Lung (tissue), 12 donors: Measurements from ENCODE around the gene SNAP23. TPM values are rescaled to one million over a fixed set of nuclear protein-coding genes. Genes with fewer than 3 reads are reported as not detected.
"Not testable (repeated sequence)": the region's sequence is repeated elsewhere in the genome, so short reads cannot be mapped to it uniquely, and the experiment has no call there.

ENCODE experiments used
- ATAC-seq: fragments of 200-7000 bp; cut with Tn5 transposase; one replicate; pipeline ENCODE4 v1.9.1; 2020; ENCODE audit warnings: moderate number of reproducible peaks; ENCODE audit not compliant: insufficient read depth, low FRiP score
- DNase-seq, 3 donors: peaks; one replicate each; pipeline ENCODE4 v3.0.0-alpha.2; 2013 to 2017
- H3K27ac ChIP-seq, 2 donors: one replicate each; pipeline ENCODE4 v1.5.1; 2013; ENCODE audit warnings: mild to moderate bottlenecking in 2 of 2, moderate library complexity in 2 of 2, control low read depth in 1 of 2, inconsistent platforms in 1 of 2, low read depth in 1 of 2, low read length in 1 of 2
- H3K27me3 ChIP-seq, 3 donors: one replicate each; pipeline ENCODE4 v1.5.1; 2013; ENCODE audit warnings: low read length in 2 of 3; ENCODE audit not compliant: control insufficient read depth in 3 of 3, insufficient read depth in 3 of 3
- H3K36me3 ChIP-seq, 4 donors: one replicate each; pipeline ENCODE4 v1.5.1; 2013; ENCODE audit warnings: low read length in 4 of 4, mild to moderate bottlenecking in 1 of 4, moderate library complexity in 1 of 4; ENCODE audit not compliant: control insufficient read depth in 4 of 4, insufficient read depth in 4 of 4
- H3K4me1 ChIP-seq, 5 donors: one replicate each; pipeline ENCODE4 v1.5.1; 2013; ENCODE audit warnings: low read length in 5 of 5, mild to moderate bottlenecking in 2 of 5, moderate library complexity in 1 of 5; ENCODE audit not compliant: control insufficient read depth in 5 of 5, insufficient read depth in 5 of 5
- H3K4me3 ChIP-seq: one replicate; pipeline ENCODE4 v1.5.1; 2013; ENCODE audit warnings: mild to moderate bottlenecking, control low read depth, moderate library complexity
- H3K9ac ChIP-seq, 2 donors: one replicate each; pipeline ENCODE4 v1.5.1; 2013; ENCODE audit warnings: low read length in 2 of 2, control low read depth in 1 of 2; ENCODE audit not compliant: insufficient read depth in 1 of 2
- H3K9me3 ChIP-seq, 4 donors: one replicate each; pipeline ENCODE4 v1.5.1; 2013; ENCODE audit warnings: low read length in 3 of 4, mild to moderate bottlenecking in 1 of 4, moderate library complexity in 1 of 4; ENCODE audit not compliant: control insufficient read depth in 4 of 4, insufficient read depth in 3 of 4
- CTCF ChIP-seq: IDR thresholded peaks from 2 replicates; pipeline ENCODE4 v1.5.1; 2012; ENCODE audit warnings: mild to moderate bottlenecking; ENCODE audit errors: control extremely low read depth, extremely low read depth
- WGBS, 2 donors: extraction: QIAGEN DNeasy Blood & Tissue Kit; methylation state at CpG; one replicate each; pipeline ENCODE4 v1.1.7; 2013; 5-methylcytosine and 5-hydroxymethylcytosine counted together
- polyA plus RNA-seq, 2 donors: library from polyadenylated mRNA; stranded (reverse); fragments of 200-250 nt; gene quantifications; one replicate each; pipeline ENCODE4 v1.2.1, GENCODE V29; 2013
- total RNA-seq, 2 donors: library from RNA; depleted of rRNA in 1 of 2; stranded (reverse); fragments of >200 nt in 1 of 2; gene quantifications; one replicate each; pipeline ENCODE4 v1.2.1, GENCODE V29; 2014 to 2021
- donor health status: control.
- donor health status: control.
- donor health status: Bipolar disorder and iron deficiency.
- donor health status: healthy.
- donor health status: DM: yes; HTN: yes; CAD: no.

Gene SNAP23
- total and polyA plus RNA-seq, 4 donors, result 58.2 to 96.0 (median 62.9) TPM

DNA sequence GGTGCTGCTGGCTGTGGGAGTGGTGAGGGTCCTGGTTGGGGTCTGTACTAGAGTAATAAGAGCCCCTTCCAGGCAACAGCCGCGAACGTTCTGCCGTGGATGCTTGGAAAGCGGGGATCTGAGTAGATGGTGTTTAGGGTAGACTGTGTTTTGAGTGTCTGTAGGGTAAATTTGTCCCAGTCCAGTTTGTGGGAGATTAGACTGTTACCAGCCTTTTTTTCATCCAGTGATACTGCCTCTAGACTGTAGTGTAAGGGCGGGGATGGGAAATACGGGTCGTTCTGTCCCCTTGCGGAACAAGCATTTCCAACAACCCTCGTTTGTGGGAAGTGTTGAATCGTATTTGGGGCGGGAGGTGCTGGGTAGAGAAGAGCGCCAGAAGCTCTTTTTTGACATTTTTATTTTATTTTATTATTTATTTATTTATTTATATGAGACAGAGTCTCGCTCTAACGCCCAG is 53.6 kb downstream of the SNAP23 start:
- peaks cover 4 to 15% (median 5%) of the 10 kb centered on the region in 5 donors for H3K4me1 ChIP-seq
- no peak for TF ChIP-seq CTCF
- 0 to 1% methylated on average over 15 of the region's 15 CpGs for WGBS, 2 donors
- peak; percentile 50 for ATAC-seq
- H3K36me3 ChIP-seq, result peaks cover 5 to 13% (median 8%) of the 10 kb centered on the region in 4 donors
- H3K9ac ChIP-seq, result peak overlapping the region; percentile 93 to 97
- H3K27ac ChIP-seq, result peak overlapping the region; percentile 89 to 92
- peak overlapping the region; percentile 63 for H3K4me3 ChIP-seq
- H3K9me3 ChIP-seq, result no peaks in the 10 kb centered on the region
- DNase-seq, result peak in 2 of 3 donors; percentile 67 to 78
- H3K27me3 ChIP-seq, result no peaks in the 10 kb centered on the region

DNA sequence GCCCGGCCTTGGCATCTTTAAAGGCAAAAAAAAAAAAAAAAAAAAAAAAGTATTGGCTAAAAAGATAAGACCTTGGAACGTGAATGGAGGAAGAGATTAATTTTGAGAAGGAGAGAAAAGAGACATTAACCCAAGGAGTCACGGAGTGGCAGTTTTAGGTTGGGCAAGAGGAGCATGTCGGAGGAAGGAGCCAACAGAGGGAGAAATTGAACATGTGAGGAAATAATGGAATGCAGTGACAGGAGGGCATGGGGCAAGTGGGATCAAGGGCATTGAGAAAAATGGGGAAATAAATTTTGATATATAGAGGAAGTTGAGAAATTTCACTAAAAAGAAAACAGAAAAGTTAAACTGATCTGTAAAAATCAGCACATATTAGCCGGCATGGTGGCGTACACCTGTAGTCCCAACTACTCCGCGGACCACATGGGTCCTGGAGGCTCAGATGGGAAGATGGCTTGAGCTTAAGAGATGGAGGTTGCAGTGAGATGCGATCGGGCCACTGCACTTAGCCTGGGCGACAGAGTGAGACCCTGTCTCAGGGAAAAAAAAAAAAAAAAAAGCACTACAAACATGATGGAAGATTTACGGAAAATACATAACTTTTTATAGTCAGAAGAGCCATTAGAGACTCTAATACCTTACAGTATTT is 54.4 kb downstream of the SNAP23 start:
- 46 to 63% methylated on average over 12 of the region's 12 CpGs for WGBS, 2 donors
- H3K27me3 ChIP-seq, result no peaks in the 10 kb centered on the region
- H3K9ac ChIP-seq, result no peak overlapping the region
- no peak overlapping the region for H3K4me3 ChIP-seq
- no peaks in the 10 kb centered on the region for H3K9me3 ChIP-seq
- peak overlapping the region in 1 of 2 donors; percentile 43 for H3K27ac ChIP-seq
- ATAC-seq (no peak), DNase-seq (peak in 1 of 3 donors; percentile 4)
- TF ChIP-seq CTCF, result no peak
- peaks cover 4 to 15% (median 5%) of the 10 kb centered on the region in 5 donors for H3K4me1 ChIP-seq
- peaks cover 0 to 8% (median 5%) of the 10 kb centered on the region in 4 donors for H3K36me3 ChIP-seq

GRCh38 chr15:42553554-42553953 is 58.1 kb downstream of the SNAP23 start:
- no peak for TF ChIP-seq CTCF
- WGBS, 2 donors, result 91 to 95% methylated on average over 1 of the region's 1 CpG
- Histone ChIP-seq H3K9me3 (no peaks in the 10 kb centered on the region), H3K4me3 (no peak overlapping the region), H3K27ac (no peak overlapping the region), H3K4me1 (peaks cover 0 to 5% (median 0%) of the 10 kb centered on the region in 5 donors), H3K9ac (no peak overlapping the region), H3K27me3 (no peaks in the 10 kb centered on the region), H3K36me3 (peaks cover 0 to 2% (median under 1%) of the 10 kb centered on the region in 4 donors)
- ATAC-seq, result no peak
- DNase-seq, result no peak

- Histone ChIP-seq H3K27ac (peak overlapping the region in 1 of 2 donors; percentile 31), H3K36me3 (peaks cover 3 to 11% (median 8%) of the 10 kb centered on the region in 4 donors)
- WGBS, 2 donors, result 94 to 96% methylated on average over 10 to 11 of the region's 12 CpGs
- H3K27me3 ChIP-seq, H3K9me3 ChIP-seq, DNase-seq, H3K4me1 ChIP-seq, ATAC-seq, H3K4me3 ChIP-seq, H3K9ac ChIP-seq: not testable (repeated sequence)
Measured at GRCh38 chr15:42556550-42557207, 61.2 kb downstream of the SNAP23 start.
